ENCODE data around the gene PSKH1.

DNA sequence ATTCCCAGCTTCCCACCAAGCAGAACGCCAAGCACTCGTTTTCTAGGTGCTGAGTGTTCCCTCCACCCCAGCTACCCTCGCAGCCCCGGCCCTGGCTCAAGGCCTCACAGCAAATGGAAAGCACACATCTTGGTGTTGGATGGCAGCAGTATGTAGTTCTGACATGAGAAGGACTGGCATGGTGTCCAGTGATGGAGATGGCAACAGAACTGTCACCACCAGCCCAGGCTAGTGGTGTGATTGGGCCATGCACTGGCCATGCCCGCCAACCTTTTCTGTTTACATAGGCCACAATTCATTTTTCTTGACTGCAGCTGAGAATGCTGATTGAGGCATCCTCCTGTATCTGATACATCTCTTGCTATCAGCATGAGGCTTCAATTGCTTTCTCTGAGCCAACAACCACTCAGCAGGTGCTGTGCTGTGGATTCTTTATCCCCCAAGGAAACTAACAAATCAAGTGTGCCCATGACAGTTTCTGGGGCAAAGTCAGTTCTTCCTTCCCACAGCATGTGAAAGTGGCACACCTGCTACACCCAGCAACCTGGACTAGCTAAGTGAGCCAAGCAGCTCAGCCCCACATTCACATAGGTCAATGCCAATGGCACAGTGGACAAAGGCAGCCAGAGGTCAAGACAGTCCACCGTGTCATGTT, 71.5 kb downstream of the PSKH1 start:
- TF ChIP-seq, protein P1, sequence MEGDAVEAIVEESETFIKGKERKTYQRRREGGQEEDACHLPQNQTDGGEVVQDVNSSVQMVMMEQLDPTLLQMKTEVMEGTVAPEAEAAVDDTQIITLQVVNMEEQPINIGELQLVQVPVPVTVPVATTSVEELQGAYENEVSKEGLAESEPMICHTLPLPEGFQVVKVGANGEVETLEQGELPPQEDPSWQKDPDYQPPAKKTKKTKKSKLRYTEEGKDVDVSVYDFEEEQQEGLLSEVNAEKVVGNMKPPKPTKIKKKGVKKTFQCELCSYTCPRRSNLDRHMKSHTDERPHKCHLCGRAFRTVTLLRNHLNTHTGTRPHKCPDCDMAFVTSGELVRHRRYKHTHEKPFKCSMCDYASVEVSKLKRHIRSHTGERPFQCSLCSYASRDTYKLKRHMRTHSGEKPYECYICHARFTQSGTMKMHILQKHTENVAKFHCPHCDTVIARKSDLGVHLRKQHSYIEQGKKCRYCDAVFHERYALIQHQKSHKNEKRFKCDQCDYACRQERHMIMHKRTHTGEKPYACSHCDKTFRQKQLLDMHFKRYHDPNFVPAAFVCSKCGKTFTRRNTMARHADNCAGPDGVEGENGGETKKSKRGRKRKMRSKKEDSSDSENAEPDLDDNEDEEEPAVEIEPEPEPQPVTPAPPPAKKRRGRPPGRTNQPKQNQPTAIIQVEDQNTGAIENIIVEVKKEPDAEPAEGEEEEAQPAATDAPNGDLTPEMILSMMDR (conservative IDR thresholded peaks at IDR 0.05; ENCODE audit: low read depth, low read length), result no peak
- TF ChIP-seq EZH2 (IDR thresholded peaks at IDR 0.05; ENCODE audit: borderline replicate concordance, low read depth, low read length, poor library complexity, severe bottlenecking), result no peak

Measured in A673 (cell line).